GM18858 (cell line): ENCODE measurements around the gene THADA.

ENCODE experiments used
- ATAC-seq: cut with Tn5 transposase; IDR thresholded peaks from one replicate; pipeline ENCODE4 v1.9.1; 2021; ENCODE audit not compliant: unreplicated experiment

THADA gene

DNA sequence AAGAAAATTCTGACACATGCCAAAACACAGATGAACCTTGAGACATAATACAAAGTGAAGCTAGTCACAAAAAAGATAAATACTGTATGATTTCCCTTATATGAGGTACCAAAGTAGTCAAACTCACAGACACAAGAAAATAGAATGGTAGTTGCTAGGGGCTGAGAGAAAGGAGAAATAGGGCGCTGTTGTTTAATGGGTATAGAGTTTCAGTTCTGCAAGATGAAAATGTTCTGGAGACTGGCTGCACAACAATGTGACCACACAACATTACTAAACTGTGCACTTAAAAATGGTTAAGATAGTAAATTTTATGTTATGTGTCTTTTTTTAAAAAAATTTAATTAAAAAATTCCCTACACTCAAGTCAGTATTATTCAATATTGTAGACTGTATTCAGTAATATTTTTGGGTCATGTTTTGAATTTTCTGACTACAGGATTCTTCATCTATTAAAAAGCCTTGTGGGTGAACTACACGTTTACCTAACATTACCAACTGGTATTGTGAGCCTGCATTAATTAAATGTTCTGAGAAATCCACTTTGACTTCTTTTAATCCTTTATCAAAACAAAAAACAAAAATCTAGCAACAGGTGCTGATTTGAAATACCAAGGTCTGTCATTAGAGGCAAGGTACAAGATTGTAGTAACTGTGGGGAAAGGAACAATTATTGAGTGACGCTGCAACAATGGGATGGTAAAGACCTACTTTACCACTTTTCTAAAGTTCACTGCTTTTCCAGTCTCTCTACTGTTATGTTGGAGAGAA, 228.6 kb downstream of the THADA start:
- no peak for ATAC-seq

DNA sequence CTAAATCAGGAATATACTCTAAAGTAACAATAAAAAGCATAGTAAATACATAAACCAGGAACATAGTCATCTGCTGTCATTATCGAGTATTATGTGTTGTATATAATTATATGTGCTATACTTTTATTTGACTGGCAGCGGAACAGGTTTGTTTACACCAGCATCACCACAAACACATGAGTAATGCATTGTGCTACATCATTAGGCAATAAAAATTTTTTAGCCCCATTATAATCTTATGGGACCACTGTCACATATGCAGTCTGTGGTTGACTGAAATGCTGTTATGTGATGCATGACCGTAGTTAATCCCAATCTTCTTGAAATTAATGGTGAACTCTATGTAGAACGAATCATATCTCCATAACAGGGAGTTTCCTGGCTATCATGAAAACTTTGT, 232.7 kb downstream of the THADA start:
- no peak for ATAC-seq

DNA sequence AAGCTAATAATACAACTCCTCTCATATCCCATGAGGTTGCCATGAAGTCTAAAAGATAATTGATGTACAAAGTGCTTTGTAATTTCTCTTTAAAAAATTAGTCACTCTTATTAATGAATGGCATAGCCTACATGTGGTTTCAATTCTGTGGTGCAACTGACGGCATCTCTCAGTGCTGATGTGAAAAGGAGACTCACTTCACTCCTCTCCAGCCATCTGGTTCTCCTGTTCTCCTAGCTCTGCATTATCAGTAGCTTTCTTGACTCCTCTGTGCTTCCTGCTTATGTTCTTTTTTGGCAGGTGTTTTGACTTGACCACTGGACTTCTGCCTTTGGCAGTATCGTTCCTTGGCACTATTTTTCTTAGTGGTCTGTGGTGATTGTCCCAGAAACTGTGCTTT, 234.6 kb downstream of the THADA start:
- no peak for ATAC-seq

DNA sequence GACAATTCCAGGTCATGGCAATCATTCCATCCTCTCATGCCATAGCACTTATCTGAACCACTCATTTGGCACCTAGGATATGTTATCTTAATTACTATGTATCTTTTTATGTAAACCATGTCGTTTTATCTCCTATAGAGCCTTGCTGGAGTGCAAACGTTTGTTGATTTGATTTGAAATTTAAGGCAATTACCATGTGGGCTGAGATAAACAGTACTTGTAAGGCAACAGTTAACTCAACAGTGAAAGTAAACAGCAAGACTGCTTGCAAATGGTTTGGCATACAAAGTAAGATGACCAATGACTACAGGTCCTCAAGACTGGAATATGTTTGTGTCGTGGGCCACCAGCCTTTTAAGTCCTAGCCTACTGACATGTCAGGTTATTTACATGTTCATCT, 235.7 kb downstream of the THADA start:
- ATAC-seq, result no peak

DNA sequence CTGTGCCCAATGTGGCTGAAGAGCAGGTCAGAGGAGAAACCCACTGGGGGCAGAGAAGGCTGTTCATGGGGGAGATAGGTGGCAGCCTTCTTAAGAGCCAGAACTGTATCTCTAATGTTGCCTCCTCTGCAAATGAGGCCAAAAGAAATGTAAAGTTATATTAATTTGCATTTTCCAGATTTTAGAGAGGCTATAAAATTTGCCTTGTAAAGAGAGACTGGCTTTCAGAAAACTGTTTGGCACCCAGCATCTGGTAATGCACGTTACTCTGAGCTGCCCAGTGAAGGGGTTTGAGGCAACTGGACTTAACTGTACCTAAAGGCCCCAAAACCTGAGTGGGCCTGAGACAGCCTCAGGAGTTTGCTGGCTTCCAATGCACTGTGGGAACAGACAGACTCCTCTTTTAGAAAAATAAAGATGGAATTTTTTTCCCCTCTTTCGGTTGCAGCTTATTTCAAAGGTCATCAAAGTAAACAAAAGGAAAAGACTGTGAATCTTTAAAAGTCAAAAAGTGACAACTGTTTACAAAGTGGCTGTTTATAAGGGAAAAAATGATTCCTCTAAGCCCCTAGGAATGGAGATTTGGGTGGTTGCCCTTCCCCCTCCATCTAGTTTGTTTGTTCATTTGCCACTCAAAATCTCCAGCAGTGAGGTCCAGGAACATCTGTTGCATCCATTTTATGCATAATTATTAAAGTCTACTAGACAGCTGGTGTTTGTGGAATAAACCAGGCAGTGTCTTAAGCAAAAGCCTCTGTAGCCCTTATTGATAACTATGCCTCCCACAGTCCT, 237.2 kb downstream of the THADA start:
- no peak for ATAC-seq

DNA sequence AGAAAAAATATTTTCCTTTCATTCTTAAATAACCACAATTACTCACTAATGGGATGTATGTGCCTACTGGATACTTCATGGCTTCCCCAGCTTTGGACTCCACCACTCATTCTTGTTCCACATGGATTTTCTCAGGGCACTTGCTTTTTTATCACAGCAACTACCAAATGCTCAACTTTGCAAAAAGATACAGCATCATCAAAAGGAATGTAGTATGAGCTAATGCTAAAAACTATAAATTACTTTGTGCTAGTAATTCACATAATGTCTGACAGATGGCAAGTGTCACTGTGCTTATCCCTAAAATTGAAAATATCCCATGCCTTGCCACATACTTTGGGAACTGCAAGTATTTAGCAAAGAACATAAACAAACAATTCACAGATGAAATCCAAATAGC, 239.1 kb downstream of the THADA start:
- ATAC-seq, result no peak

DNA sequence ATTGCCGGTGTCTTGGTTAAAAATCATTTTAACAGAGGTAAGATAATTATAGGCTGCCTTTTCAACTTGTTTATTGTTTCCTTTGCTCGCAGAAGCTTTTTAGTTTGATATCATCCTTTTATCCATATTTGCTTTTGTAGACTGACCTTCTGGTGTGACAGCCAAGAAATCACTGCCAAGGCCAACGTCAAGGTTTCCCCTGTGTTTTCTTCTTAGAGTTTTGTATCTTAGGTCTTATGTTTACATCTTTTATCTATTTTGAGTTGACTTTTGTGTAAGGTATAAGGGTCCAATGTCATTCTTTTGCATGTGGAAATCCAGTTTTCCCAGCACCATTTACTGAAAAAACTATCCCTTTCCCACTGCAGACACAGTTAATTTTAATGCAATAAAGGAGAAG, 240.4 kb downstream of the THADA start:
- ATAC-seq, result no peak

DNA sequence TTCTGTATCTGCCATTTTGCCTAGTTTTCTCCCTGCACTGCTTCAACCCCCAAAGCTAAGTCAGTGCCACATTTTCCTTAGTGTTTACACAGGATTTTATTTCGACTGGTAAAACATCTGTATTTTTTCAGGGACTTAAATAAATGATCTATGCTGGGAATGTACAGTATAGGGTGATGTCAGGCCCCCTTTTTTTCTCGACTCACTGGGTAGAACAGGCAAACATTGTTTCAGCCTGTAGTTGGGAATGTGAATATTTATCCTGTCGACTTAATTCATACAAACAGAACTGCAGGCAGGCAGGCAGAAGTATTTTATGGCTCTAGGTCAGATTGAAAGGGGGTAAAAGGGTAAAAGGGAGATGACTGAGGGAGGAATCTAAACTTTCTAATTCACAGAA, 245.9 kb downstream of the THADA start:
- no peak for ATAC-seq

DNA sequence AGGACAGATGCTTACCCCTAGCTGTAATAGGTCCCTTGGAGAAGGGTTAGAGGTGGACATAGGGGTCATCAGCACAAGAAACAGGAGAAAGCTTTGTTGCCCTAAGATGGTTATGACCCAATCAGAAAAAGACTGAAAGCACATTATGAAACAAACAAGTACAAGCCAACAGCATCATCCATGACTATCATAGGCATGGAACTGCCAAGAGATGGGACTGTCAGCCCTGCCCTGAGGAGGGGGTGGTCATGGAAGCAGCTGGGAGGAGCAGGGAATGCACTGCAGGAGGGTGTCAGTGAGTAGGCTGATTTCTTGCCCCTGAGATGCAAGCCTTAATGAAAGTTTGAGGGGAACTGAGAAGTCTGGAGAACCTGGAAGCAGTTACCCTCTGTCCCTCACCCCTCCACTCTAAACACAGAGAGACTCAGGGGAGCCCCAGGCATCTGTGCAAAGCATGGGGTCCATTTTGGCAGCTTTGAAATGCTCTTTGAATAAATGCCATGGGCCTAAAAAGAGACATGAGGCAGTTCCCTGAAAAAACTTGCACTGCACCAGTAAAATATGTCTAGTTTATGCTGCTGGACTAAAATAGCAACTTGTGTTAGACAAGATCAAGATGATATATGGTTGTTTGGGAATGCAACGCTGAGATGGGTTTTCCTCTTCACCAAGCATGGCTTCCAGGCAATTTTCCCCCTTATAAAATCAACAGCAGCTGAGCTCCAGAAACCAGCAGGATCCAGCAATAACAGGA, 246.8 kb downstream of the THADA start:
- ATAC-seq, result no peak

DNA sequence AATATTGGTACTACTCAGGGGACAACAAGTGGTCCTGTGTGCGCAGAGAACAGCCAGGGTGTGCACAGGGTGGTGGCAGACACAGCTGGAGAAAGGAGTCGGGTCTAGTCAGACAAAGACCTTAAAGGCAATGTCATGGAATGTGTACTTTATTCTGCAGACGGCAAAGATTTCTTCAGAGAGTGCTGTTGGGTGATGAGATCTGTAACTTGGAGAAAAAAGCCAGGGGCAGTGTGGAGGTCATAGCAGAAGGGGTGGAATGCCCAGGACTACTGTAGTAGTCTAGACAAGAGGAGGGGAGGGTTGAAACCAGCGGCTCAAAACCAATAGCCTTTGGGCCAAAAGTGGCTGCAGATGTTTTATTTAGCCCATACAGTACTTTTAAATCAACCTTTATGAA, 248.1 kb downstream of the THADA start:
- no peak for ATAC-seq

DNA sequence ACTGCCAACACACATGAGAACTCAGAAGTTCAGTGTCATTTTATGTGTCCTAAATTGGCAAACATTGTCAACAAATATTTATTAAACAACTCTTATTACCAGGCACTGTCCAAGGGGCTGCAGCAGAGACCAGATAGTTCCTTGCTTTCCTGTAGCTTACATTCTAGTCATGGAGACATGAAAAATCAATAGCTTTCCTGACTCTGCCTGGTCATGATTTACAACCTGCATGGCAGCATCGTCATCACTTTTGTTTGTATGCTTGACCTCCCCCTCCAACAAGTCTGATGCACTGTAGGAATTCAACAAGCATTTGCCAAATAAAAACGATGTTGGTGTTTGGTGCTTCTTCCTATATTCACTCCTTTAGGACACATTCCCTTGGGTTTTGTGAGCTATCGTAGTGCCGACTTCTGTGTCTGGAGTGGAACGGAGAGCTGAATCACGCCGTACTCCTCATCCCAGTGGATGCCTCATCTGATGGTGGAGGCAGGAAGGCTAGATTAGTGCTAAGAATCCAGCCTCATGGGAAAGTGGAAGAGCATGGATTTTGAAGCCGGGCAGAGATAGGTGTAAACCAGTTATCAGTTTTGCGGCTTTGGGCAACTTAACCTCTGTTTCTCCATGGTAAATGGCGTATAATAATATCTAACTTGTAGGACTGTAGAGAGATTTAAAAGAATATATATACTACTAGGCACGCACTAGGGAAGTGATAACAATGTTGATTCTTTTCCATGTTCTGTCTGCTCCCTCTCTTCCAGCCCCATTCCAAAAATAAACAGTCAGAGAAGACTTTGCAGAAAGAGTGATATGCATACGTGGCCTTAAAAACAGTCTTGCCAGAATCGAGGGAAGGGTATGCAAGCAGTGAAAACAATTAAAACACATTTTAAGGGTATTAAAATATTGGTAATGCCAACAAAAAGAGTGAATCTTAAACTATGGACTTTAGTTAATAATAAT, 249.0 kb downstream of the THADA start:
- no peak for ATAC-seq

DNA sequence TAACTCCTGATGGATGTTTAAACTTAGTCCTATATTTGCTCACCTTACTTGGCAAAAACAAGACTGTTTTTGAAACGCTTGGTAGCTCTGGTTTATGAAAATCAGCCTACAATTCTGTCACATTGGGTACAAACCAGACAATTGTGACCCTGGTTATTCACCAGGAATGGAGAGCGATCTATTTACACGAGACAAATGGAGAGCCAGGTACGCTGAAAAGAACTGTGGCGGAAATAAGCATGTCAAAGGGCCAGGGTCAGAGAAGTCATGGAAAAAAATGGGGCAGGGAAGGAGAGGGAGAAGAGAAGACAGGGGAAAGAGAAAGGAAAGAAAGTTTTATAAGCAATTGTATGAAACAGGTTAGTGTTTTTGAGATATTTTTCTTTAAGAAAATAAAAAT, 250.0 kb downstream of the THADA start:
- no peak for ATAC-seq

DNA sequence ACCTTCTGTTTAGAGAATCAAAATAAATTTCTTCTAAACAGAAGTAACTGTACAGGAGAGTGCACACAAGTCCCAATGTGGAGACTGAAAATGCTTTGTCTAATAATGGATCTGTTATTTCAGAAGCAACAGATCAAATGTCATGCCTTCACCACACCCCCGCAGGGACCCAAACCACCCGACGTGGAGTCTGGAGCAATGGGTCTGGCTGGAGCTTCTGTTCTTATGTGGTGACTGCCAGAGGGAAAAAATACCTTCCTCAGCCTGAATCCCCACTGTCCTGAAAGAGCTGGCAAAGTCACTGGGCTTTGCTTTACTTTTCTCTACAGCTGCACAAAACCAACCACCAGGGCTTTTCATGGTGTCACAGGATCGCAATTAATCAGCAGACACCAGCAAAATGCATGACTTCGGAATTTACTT, 250.4 kb downstream of the THADA start:
- no peak for ATAC-seq

DNA sequence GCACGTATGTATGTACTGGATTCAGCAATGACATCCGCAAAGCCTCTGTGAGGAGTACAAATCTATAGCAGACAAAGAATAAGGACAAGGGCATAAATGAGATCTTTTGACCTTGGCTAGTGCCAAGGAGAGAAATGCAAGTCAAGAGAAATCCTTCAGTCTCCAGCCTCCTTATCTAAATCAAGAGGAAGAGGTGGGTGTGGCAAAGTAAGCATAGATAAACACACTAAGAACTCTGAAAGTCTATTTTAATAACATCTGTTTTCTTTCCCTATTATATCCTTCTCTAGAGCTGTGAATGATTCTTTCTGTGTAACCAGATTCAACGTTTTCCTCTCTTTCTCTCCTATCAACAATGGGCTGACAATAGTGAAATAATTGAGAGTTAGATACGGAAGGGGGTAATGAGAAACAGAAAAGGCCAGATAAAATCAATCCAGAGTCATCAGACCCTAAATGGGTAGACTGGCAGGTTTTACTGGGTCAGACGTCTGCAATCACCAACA, 250.9 kb downstream of the THADA start:
- no peak for ATAC-seq

DNA sequence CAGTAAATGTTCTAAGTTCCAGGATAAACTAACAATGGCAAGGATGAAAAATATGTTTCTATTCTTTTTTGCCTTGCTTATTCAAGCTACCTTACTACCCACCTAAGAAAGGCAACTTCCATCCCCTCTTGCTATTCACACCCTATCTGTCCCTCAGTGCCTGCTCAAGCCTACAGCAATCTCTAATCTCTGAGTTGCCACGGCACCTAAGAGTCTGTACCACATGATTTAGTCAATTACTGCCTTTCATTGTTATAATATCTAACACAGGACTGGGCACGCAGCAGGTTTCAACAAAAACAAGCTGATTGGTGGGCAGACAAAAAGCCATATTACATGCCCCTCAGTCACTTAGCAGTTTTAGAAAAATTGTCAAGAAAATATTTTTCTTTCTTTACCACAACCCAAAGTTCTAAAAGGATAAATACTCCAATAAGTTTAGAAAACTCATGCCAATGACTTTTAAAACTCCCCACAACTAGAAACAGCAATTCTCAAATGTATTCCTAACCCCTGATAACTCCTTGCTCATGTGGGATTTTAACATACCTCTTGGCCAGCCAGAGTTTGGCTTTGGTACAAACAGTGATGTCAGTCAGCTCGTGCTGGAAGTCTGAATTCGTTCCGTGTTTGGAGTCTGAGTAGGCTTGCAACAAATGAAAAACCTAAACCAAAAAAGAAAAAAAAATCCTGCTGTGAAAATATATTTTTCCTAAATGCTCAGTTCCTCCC, 252.1 kb downstream of the THADA start:
- ATAC-seq, result no peak

DNA sequence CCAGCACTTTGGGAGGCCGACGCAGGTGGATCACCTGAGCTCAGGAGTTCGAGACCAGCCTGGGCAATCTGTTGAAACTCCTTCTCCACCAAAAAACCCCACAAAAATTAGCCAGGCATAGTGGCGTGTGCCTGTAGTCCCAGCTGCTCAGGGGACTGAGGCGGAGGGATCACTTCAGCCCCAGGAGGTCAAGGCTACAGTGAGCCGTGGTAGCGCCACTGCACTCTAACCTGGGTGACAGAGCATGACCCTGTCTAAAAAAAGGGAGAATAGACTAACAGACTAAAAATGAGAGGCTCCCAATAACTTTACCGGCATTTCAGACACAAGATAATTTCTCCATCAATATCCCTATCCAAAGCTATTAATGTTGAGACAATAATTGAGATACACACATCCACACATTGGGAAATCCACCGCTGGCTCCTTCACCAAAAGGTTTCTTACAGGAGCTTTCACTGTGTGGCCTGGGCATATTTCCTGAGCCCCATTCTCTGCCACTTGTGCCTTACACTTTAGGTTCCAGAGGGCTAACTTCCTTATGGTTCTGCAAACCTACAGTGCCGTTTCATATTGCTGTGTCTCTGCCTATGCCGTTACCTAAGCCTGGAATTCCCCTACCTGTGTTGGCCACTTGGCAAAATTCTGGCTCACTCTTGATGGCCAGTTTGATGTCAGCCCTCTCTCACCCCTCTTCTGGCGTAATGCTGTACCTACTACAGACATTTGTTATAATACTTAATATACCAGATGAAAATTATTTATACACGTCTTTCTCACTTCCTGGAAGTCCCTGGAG, 253.7 kb downstream of the THADA start:
- ATAC-seq, result no peak

DNA sequence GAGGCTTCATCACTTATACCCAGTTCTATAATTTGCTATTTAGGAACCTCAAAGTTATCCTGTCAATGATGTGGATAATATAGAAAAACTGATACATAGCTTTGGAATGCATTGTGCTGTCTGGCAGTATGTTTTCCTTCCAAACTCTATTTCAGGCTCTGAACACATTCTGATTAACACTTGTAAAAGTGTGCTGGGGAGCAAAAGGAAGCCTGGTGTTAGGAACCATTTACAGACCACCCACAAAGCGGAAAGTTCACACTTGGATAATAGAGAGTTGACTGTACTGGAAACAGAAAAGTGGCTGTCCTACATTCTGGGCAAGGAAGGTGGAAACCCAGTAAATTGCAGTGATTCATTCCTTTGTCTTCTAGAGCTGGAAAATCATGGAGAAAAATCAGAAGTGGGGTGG, 254.9 kb downstream of the THADA start:
- no peak for ATAC-seq

DNA sequence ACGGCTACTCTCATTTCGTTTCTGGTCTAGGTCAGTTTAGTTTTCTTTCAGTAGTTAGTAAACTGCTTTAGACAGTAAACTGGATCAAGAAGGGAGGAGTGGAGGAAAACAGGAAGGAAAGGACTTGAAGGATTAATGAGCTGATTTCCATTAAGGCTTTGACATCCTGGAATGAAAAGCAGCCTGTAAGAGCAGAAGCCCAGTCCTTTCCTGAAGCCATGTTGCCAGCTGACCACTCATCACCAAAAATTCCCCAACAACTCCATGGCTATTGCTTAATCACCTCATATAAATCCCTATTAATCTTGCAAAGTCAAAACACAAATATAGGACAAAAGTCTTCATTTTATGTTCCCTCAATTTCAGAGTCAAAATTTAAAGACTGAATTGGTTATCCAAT, 255.8 kb downstream of the THADA start:
- ATAC-seq, result no peak

DNA sequence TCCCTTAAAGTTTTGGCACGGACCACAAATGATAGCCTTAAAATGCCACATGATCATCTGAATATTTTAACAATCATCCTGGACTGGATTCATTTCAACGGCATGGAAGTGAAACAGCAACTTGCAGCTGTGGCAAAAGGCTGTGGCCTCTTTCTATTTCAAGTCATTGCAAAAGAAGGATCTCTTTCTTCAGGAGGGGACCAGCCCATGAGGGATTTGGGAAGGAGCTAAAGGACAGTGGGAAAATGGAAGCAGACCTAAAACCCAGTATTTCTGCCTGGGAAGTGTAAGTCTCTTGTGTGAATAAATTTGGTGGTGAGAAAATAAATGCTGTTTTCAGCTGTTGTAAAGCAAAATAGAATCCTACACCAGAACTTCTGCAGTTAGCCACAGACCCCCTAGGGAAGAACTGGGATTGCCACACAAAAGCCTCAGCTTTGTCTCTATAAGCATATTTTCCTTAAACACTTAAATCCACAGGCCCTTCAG, 262.1 kb downstream of the THADA start:
- ATAC-seq, result no peak
